ENCODE measurements around the gene OTUD6A. TPM values are rescaled to one million over a fixed set of nuclear protein-coding genes. Genes with fewer than 3 reads are reported as not detected.

Gene OTUD6A
- total RNA-seq = not detected

- H3K27me3 ChIP-seq = no peaks in the 10 kb centered on the region
- intact Hi-C loops (cut with DNase I) = no loop called here
- no peak for DNase-seq (ENCODE audit: extremely low spot score in 2 of 2)
- no peaks in the 10 kb centered on the region for H3K9me3 ChIP-seq
- no peak within 1 kb of the TSS for H3K27ac ChIP-seq
- TF ChIP-seq CTCF (IDR thresholded peaks at IDR 0.05) (no peak), POLR2AphosphoS5 (IDR thresholded peaks at IDR 0.05; ENCODE audit: insufficient read depth in 1 of 2, low read depth in 1 of 2) (no peak), POLR2A (IDR thresholded peaks at IDR 0.05) (no peak)
- H3K4me3 ChIP-seq = no peak within 1 kb of the TSS
- no peaks in the 10 kb centered on the region for H3K36me3 ChIP-seq
- H3K4me1 ChIP-seq = no peaks in the 10 kb centered on the region
Measured at GRCh38 chrX:70062076-70062475, at the start of gene OTUD6A. Gene OTUD6A (plus strand): TSS chrX:70062457. CDS start chrX:70062525, 68 bp downstream.

GRCh38 chrX:70012756-70013155 lies 49.5 kb upstream of the OTUD6A start:
- H3K36me3 ChIP-seq = no peaks in the 10 kb centered on the region
- intact Hi-C loops (cut with DNase I) = no loop called here
- no peak overlapping the region for H3K4me3 ChIP-seq
- TF ChIP-seq POLR2AphosphoS5 (IDR thresholded peaks at IDR 0.05; ENCODE audit: insufficient read depth in 1 of 2, low read depth in 1 of 2) (no peak), POLR2A (IDR thresholded peaks at IDR 0.05) (no peak), CTCF (IDR thresholded peaks at IDR 0.05) (no peak)
- H3K4me1 ChIP-seq = no peaks in the 10 kb centered on the region
- DNase-seq (ENCODE audit: extremely low spot score in 2 of 2) = no peak
- H3K9me3 ChIP-seq = no peaks in the 10 kb centered on the region
- no peak overlapping the region for H3K27ac ChIP-seq
- no peaks in the 10 kb centered on the region for H3K27me3 ChIP-seq

GRCh38 chrX:70013466-70014381 lies 48.5 kb upstream of the OTUD6A start:
- Histone ChIP-seq H3K9me3 (no peaks in the 10 kb centered on the region), H3K36me3 (no peaks in the 10 kb centered on the region), H3K4me1 (no peaks in the 10 kb centered on the region), H3K27me3 (no peaks in the 10 kb centered on the region), H3K4me3 (no peak overlapping the region), H3K27ac (no peak overlapping the region)
- no peak for DNase-seq (ENCODE audit: extremely low spot score in 2 of 2)
- TF ChIP-seq POLR2A (IDR thresholded peaks at IDR 0.05) = no peak
- no peak for TF ChIP-seq POLR2AphosphoS5 (IDR thresholded peaks at IDR 0.05; ENCODE audit: insufficient read depth in 1 of 2, low read depth in 1 of 2)
- TF ChIP-seq CTCF (IDR thresholded peaks at IDR 0.05) = no peak
- intact Hi-C loops (cut with DNase I) = no loop called here

- H3K27ac ChIP-seq = no peak overlapping the region
- H3K4me3 ChIP-seq = no peak overlapping the region
- H3K9me3 ChIP-seq = no peaks in the 10 kb centered on the region
- H3K4me1 ChIP-seq = no peaks in the 10 kb centered on the region
- H3K27me3 ChIP-seq = no peaks in the 10 kb centered on the region
- TF ChIP-seq CTCF (IDR thresholded peaks at IDR 0.05) = no peak
- no peak for TF ChIP-seq POLR2AphosphoS5 (IDR thresholded peaks at IDR 0.05; ENCODE audit: insufficient read depth in 1 of 2, low read depth in 1 of 2)
- intact Hi-C loops (cut with DNase I) = no loop called here
- no peak for DNase-seq (ENCODE audit: extremely low spot score in 2 of 2)
- H3K36me3 ChIP-seq = no peaks in the 10 kb centered on the region
Measured at GRCh38 chrX:70016513-70016912, 45.7 kb upstream of the OTUD6A start.

GRCh38 chrX:70022616-70023015 lies 39.6 kb upstream of the OTUD6A start:
- no peaks in the 10 kb centered on the region for H3K27me3 ChIP-seq
- H3K4me3 ChIP-seq = no peak overlapping the region
- no peaks in the 10 kb centered on the region for H3K4me1 ChIP-seq
- no peak for TF ChIP-seq POLR2A (IDR thresholded peaks at IDR 0.05)
- no peak for TF ChIP-seq POLR2AphosphoS5 (IDR thresholded peaks at IDR 0.05; ENCODE audit: insufficient read depth in 1 of 2, low read depth in 1 of 2)
- TF ChIP-seq CTCF (IDR thresholded peaks at IDR 0.05) = no peak
- no peak for DNase-seq (ENCODE audit: extremely low spot score in 2 of 2)
- no peaks in the 10 kb centered on the region for H3K9me3 ChIP-seq
- H3K36me3 ChIP-seq = no peaks in the 10 kb centered on the region
- intact Hi-C loops (cut with DNase I) = loop anchor here (5.0 kb wide), 1 partner anchor 485 kb away; no protein-coding TSS in a partner anchor
- H3K27ac ChIP-seq = no peak overlapping the region
